HG02943 (cell line): Measurements from ENCODE around the gene ASAP2.

Experiments used
- ATAC-seq: cut with Tn5 transposase; IDR thresholded peaks from one replicate; pipeline ENCODE4 v1.9.1; 2021; ENCODE audit warnings: mild to moderate bottlenecking, low read depth, moderate library complexity; ENCODE audit not compliant: unreplicated experiment

The ASAP2 gene

DNA sequence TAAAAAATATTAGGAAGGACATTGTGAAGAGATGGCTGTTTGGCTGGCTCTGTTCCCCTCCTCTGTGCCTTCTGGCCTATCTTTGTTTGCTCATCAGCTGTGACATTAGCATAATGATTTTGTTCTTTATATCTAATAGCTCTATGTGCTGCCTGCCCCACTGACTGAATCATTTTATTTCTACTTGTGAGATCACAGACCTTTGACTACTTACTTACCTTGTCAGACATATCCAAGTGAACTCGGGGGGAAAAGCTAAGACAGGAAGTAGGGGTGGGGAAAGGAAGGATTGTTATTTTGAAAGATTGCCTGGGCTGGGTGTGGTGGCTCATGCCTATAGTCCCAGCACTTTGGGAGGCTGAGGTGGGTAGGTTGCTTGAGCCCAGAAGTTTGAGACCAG lies 104.2 kb downstream of the ASAP2 start:
- no peak for ATAC-seq

DNA sequence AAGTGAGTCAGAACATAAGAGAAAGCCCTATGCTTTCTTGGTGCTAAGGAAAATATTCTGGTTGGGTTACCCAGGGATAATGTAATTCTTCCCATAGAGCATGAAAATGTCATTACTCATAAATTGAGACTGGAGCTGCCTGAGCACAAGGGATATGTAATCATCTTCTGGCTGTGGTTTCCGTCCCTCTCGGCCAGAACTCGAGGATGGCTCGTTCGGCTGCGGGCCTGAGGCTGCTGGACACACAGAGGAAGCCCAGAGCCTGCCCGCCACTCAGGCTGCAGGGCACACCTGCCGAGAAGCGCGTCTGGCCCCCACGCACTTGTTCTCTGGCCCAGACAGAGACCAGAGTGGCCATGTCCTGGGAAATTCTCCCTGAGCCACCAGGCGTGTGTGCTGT lies 104.9 kb downstream of the ASAP2 start:
- ATAC-seq = no peak

DNA sequence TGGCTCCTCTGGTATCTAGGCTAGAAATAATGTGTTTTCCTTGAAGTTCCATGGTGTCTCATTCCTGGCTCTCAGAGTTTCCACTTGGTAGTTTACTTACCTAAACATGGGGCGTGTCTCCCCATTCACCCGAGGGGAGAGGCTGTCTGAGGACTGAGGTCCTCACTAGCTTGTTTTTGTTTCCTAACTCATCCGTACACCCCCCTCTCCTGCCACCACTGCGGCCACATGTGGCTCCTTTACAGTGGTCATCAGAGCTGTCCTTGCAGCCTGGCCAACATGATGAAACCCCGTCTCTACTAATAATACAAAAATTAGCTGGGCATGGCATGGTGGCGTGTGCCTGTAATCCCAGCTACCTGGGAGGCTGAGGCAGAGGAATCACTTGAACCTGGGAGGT lies 106.0 kb downstream of the ASAP2 start:
- ATAC-seq = no peak

DNA sequence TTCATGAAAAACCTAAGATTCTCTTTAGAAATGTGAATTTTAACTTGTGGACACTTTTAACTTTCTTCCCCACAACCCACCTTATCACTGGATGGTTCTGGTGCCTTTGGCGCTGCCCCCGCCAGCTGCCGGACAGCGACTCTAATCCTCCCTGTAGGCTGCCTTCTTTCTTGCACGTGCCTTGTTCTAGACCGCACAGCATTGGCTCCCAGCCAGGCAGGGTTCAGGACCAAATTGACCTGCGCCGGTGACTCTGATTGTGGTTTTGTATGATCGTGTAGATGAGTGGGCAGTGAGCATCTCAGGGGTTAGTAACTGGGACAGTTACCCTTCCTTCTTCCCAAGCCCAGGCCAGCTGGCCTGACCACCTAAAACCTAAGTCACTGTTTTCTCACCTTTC lies 106.8 kb downstream of the ASAP2 start:
- ATAC-seq = no peak

DNA sequence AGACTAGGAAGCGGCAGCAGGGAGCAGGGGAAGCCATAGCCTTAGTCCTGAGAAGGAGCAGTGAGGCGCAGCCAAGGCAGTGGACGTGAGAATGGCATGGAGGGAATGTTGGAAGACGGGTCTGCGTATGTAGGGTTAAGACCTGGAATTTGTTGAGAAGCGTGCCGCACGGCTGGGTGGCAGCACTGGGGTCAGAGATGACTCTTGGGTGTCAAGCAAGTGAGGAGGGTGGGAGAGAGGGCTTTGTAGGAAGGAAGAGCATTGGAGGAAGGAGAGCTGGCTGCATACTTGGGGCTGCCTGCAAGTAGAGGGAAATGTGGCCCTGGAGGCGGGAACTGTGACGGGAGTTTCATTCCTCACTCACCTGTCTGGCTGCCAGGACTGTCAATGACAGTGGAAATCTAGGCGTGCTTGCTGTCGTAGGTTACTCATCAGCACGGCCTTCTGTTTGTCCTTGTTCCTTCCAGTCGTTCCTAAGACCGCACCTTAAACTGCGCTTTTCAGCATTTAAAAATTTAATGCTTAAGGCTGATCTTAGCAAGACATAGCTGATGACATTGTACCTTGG lies 108.8 kb downstream of the ASAP2 start:
- ATAC-seq = no peak

DNA sequence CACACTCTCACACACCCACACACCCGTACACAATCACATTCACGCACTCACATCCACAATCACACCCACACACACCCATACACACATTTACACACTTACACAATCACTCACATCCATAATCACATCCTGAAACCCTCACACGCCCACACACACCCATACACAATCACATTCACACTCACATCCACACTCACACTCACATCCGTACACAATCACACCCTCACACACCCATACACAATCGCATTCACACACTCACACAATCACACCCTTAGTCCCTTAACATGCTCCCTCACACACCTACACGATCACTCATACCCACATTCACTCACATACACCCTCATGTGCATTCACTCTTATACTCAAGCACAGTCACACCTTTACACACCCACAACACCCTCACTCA lies 110.9 kb downstream of the ASAP2 start:
- ATAC-seq = no peak

DNA sequence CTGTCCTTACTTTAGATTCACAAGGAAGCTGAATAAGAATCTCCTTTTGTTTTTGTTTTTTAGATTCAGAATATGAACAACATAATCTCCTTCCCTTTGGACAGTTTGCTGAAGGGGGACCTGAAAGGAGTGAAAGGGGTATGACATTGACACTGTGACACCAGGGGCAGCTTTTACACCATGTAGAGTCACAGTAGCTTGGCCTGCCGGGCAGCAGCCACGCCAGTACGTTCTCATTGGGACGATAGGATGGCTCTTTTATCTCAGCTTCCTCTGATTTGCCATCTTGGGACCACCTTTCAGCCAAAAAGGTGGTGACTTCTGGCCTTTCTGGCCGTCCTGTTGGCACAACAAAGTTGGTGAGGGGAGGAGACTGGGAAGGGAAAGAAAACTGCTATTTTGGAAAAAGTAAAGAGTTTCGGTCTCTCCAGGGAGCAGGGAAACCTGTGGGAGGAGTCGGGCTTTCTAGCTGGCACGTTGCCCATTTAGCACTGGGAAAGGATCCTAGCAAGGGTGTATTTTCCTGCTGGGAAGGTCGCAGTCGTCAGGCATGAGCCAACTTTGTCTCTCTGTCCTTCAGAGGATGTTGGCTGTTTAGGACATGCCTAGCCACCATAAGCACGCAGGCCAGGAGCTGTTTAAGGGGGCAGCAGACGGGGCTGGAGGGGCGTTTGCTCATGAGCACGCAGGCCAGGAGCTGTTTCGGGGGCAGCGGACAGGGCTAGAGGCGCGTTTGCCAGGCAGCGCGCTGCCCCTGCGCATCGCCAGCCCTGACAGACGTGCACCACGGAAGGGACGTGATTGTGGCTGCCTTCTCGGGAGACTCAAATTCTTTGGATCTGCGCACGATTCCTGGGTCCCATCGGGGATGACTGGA lies 112.1 kb downstream of the ASAP2 start:
- no peak for ATAC-seq

DNA sequence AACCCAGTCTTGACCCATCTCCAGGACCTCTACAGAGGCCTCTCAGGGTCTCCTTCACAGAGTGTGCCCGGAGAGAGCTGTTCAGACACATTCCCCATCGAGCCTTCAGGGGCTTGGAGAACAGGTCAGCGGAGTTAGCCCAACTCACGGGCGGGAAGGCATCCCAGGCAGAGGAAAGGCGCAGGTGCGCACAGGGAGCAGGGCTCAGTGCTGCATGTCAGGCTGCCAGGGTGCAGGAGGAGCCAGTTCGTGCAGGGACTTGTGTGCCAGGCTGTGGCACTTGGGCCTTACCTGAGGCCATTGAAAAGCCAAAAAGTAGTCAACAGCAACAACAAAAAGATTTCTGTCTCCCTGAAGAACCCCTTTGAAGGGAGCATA lies 112.7 kb downstream of the ASAP2 start:
- ATAC-seq = no peak

DNA sequence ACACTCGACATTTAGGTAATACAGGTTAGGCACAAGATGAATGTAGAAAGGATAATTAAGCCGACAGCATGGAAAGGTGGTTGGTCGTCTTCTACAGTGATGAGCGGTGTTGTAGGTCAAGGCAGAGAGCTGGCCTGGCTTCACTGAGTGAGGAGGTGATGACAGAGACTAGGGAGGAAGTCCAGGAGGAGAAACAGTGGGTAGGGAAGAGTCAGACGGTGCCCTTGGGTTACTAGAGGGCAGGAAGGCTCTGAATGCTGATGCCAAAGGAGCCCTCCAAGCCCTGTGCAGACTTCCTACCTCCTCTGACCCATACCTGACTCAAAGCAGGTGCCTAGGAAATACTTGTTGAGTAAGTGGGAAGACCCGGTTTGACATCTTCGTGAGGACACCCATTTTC lies 116.0 kb downstream of the ASAP2 start:
- ATAC-seq = no peak

DNA sequence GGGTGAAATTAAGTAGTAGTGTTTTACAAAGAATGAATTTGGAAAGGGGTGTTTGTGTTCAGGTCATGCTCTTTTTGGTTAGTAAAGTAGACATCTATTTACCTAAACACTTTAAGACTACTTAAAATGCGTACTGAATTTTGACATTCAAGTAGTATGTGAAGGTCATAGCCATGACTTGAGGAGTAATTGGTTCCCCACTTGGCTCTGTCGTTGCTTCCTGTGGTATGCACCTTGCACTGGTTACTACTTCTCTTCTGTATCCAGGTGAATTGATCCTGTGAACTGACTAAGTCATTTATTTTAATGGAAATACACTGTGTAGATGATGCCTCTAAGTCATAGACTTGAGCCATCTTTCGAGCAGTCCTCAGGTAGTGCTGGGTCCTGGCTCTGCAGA lies 118.8 kb downstream of the ASAP2 start:
- no peak for ATAC-seq

DNA sequence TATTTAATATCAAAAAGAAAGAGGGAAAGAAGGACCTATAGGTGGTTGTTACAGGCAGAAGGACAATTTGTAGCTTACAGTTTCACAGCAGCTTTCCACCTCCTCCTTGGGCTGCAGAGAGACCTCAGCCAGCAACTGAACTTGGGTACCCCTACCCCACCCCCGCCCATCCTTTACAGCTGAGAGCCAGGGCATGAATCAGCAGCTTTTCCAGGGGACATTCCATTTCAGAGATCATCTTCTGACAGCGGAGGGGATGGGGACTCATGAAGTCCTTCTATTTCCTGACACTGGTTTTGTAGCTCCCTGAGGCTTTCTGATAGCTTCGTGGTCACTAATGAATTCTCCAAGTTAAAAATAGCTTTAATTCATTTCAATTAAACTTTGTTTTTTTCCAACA lies 120.4 kb downstream of the ASAP2 start:
- no peak for ATAC-seq

DNA sequence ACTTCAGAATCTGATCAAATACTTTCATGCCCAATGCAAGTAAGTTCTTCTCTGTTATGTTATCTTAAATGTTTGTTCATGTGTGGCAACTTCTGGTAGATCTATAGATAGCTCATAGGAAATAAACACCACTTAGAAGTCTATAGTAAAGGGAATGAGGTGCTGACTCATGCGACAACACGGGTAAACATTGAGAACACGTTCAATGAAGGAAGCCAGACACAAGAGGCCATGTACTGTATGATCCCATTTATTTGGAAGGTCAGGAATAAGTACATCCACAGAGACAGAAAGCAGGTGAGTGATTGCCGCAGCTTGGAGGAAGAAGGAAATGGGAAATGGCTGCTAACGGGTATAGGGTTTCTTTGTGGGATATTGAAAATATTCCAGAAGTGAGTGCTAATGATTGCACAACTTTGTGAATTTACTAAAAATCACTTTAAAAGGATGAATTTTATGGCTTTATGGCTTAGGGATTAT lies 121.3 kb downstream of the ASAP2 start:
- ATAC-seq = no peak

DNA sequence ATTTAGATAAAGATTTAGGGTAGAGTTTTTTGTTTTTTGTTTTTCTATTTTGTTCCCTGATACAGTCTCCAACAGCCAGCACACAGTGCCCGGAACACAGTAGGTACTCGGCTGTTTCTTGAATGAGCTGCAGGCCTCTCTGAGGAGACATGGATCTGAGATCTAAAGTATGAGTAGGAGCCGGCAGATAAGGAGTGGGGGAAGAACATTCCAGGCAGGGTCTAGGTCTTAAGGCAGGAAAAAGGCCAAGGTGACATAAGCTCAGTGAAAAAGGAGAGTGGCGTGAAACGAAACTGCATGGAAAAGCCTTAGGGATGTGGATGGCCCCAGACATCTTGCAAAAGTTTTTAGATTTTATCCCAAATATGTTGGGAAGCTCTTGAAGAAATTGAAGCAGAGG lies 122.3 kb downstream of the ASAP2 start:
- ATAC-seq = no peak

DNA sequence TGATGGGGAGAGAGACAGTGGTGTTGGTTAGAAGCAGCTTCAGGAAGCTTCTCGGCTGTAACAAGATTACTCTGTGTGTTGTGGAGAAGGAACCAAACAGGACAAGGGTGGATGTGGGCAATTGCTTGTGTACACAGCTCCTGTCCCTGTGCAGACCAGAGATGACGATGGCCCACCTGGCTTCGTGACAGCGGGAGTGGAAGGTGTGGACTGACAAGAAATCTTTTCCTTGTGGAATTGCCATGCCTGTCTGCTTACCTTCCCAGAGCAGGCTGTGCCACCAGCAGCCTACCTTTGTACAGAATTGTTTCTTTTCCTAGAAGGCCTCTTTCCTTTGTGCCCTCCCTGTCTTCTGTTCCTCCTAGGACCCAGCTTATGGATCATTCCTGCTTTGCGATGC lies 122.9 kb downstream of the ASAP2 start:
- ATAC-seq = no peak

DNA sequence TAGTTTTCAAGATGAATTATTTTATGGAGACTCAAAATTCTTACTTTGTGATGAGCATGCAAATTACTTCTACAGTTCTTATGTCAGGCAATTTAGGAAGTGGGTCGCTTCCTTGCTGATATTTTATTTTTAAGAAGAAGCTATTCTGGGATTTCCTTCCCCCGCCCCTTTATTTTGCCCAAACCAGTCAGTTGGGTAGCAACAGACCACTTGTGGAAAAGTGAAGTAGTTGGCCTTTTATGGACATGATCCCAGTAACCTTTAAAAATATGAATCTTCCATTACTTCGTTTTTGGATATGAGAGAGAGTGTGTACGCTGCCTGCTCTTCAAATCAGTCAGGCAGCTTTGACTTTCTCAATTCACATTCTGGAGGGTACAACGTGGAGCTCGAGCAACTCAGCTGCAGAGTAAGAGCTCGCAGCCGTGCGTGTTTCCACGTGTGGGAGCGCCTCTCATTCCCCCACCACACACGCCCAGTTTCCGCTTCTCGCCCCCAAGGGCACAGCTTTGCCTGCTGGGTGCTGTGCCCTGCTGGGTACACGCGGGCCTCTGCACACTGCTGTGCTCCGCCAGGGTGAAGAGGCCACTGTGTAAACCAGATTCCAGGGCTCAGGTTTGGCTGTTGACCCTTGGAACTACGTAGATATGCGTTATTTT lies 124.1 kb downstream of the ASAP2 start:
- no peak for ATAC-seq

DNA sequence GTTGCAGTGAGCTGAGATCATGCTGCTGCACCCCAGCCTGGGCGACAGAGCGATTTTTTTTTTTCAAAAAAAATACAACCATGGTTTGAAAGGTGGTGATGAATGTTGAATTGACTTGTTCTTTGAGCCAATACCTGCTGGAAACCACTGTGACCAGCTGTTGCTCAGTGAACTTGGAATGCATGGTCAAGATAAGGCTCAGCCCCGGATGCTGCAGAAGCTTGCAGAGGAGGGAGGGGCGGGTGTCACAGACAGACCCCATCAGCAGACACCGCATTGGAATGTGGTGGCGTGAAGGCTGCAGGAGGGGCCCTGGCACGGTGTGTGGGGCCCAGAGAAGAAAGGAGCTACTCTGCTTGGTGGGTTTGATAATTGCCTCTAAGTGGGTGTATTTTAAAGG lies 125.1 kb downstream of the ASAP2 start:
- ATAC-seq = no peak

DNA sequence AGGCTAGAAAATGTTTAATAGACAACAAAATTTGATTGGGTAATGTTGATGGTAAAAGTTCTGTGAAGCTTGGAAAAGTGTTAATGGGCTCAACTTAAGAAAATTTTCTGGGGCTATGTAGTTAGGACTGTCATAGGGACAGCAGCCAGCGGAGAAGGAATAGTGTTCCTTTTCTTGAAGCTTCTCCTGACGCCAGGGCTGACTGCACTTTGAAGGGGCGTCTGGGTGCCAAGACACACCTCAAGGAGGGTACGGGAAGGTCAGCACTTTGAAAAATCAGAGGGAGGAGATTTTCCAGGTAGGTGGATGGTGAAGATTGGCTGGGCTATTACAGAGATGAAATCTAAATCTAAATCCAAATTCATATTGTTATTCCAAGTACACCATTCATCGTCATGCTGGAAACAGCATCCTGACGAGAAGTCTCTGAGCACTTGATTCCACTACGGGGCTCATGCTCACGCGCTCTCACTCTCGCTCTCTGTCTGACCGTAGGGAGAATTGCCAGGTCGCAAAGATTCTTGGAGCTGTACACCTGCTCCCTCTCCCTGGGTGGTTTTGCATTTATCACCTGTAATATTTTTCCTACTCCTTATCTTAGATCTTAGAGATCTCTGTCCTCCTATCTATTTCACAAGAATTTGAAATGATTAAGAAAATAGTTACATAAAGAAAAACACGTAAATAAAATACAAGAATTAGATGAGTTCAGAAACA lies 125.7 kb downstream of the ASAP2 start:
- ATAC-seq = no peak

DNA sequence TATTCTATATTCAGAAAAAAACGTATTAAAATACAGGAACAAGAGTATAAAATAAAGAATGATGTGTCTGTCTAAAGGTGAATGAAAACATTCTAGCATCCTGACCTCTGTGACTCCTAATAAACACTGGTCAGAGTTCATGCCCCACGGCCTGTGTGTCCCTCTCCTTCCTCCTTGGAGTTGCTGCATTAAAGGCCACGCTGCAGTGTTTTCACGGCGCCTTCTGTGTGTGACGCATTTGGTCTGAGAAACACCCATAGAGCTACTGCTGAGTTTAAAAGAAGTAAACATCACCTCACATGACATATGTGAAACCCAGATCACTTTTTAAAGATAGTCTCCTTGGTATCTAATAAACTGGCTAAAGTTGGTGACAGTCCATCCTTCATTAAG lies 126.2 kb downstream of the ASAP2 start:
- no peak for ATAC-seq

DNA sequence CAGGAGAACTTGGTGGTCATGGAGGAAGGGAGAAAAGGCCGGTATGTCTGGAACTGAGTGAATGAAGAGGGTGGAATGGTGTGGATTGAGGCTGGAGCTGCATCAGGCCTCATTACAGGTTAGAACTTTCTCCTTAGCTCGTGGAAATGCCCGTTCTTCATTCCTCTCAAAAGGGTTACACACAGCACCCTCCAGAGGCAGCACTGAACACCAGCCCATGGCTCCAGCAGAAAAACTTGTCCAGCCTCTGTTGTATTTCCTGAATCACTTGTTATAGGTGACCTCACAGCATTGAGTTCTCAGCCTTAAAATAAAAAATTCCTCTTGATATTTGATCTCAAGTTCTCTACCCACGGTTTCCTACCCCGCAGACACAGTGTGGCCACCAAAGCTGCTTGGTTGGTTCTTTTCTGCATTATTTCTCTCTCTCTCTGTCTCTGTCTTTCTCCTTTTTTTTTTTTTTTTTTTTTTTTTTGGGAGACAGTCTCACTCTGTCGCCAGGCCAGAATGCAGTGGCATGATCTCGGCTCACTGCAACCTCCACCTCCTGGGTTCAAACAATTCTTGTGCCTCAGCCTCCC lies 127.1 kb downstream of the ASAP2 start:
- no peak for ATAC-seq

DNA sequence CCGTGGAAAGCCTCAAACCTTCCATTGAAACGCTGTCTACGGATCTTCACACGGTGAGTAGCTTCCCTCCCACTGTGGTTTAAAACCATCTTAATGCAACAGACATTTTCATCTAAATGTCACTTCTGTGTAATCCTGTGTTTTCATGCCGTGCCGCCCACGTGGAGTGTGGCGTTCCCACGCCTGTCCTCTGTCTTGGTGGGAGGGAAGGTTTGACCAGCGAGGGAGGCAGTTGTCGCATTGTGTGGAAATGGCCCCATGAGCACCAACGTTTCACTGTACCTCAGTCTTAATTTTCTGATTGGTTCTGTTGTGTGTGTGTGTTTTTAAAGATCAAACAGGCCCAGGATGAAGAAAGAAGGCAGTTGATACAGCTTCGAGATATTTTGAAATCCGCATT lies 128.1 kb downstream of the ASAP2 start:
- ATAC-seq = no peak

DNA sequence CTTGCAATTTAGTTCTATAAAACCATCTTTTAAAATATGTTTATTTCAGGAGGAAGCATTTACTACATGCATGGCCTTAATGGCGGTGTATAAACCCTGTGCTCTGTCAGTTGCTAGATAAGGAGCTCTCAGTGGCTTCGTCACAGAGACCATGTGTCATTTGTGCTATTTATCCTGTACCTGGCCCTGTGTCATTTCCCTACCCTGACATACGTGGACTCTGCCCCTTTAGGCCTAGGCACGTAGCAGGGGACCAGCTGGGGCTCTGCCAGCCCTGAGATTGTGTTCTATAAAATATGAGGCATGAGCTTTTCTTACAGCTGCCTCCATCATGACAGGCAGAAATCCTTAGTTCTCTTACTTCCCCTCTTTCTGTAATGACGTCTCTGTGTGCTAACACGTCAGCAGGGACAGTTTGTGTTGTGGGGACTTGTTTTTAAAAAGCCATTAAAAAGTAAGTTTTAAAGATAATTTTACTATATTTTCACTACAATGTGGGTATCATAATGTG lies 128.8 kb downstream of the ASAP2 start:
- no peak for ATAC-seq
